NT2/D1 (cell line): ENCODE data around the gene SMTN.

Experiments
- SUZ12 ChIP-seq: IDR thresholded peaks from 2 replicates; pipeline ENCODE4 v1.6.1; 2011; ENCODE audit not compliant: insufficient read length, insufficient read depth; ENCODE audit errors: extremely low read depth
- YY1 ChIP-seq: IDR thresholded peaks from 2 replicates; pipeline ENCODE4 v1.6.1; 2011; ENCODE audit not compliant: insufficient read length, insufficient read depth
- ZNF274 ChIP-seq: IDR thresholded peaks from 2 replicates; pipeline ENCODE4 v1.6.1; 2011; ENCODE audit warnings: mild to moderate bottlenecking, low read depth, low read length

GRCh38 chr22:31038686-31039085 lies 42.4 kb upstream of the SMTN start:
- TF ChIP-seq ZNF274 (no peak), SUZ12 (no peak), YY1 (no peak)
